ENCODE data around the gene GPRC5B. TPM values are rescaled to one million over a fixed set of nuclear protein-coding genes. Genes with fewer than 3 reads are reported as not detected.

The GPRC5B gene
- total and polyA plus RNA-seq, 9 donors: 24.3 to 99.9 (median 46.9) TPM

GRCh38 chr16:19907161-19907992 is 22.7 kb upstream of the GPRC5B start:
- Histone ChIP-seq H3K27ac (no peak overlapping the region), H3K9me3 (no peaks in the 10 kb centered on the region), H3K4me1 (ENCODE audit: insufficient read depth) (no peaks in the 10 kb centered on the region), H3K27me3 (no peaks in the 10 kb centered on the region), H3K4me3 (no peak overlapping the region), H3K36me3 (no peaks in the 10 kb centered on the region)
- 22 to 26% (median 22%) methylated on average over 24 of the region's 24 CpGs for WGBS, 3 donors
- TF ChIP-seq POLR2A (IDR thresholded peaks at IDR 0.05): no peak
- peak in 2 of 3 donors; percentile 44 to 49 for TF ChIP-seq CTCF (IDR thresholded peaks at IDR 0.05)
- TF ChIP-seq EP300 (IDR thresholded peaks at IDR 0.05): no peak
- intact Hi-C loops (cut with DNase I): loop anchor here in 2 of 4 donors (5.0 to 10.0 kb wide), 2 partner anchors 475 to 477 kb away; no protein-coding TSS in a partner anchor
- peak; percentile 22 to 61 (median 44) for DNase-seq

GRCh38 chr16:19901164-19901563 is 16.5 kb upstream of the GPRC5B start:
- Histone ChIP-seq H3K27ac (no peak overlapping the region), H3K36me3 (no peaks in the 10 kb centered on the region), H3K4me1 (ENCODE audit: insufficient read depth) (no peaks in the 10 kb centered on the region), H3K27me3 (no peaks in the 10 kb centered on the region), H3K4me3 (no peak overlapping the region), H3K9me3 (no peaks in the 10 kb centered on the region)
- TF ChIP-seq EP300 (IDR thresholded peaks at IDR 0.05) (no peak), CTCF (IDR thresholded peaks at IDR 0.05) (no peak), POLR2A (IDR thresholded peaks at IDR 0.05) (no peak)
- intact Hi-C loops (cut with DNase I): loop anchor here in 1 of 4 donors (10.0 kb wide), 1 partner anchor 484 kb away; no protein-coding TSS in a partner anchor
- no peak for DNase-seq
- 74 to 79% (median 76%) methylated on average over 7 of the region's 7 CpGs for WGBS, 3 donors

- Histone ChIP-seq H3K36me3 (no peaks in the 10 kb centered on the region), H3K27me3 (no peaks in the 10 kb centered on the region), H3K4me3 (no peak overlapping the region), H3K27ac (no peak overlapping the region), H3K9me3 (no peaks in the 10 kb centered on the region), H3K4me1 (ENCODE audit: insufficient read depth) (no peaks in the 10 kb centered on the region)
- no peak for TF ChIP-seq POLR2A (IDR thresholded peaks at IDR 0.05)
- no peak for TF ChIP-seq CTCF (IDR thresholded peaks at IDR 0.05)
- no peak for TF ChIP-seq EP300 (IDR thresholded peaks at IDR 0.05)
- no peak for DNase-seq
- 60% methylated on average over 5 of the region's 5 CpGs for WGBS, 3 donors
- intact Hi-C loops (cut with DNase I): no loop called here
Measured at GRCh38 chr16:19899605-19899955, 14.9 kb upstream of the GPRC5B start.

GRCh38 chr16:19898924-19899604 is 14.4 kb upstream of the GPRC5B start:
- peak in 2 of 5 donors; percentile 23 to 33 for DNase-seq
- no peaks in the 10 kb centered on the region for H3K9me3 ChIP-seq
- no peak overlapping the region for H3K4me3 ChIP-seq
- TF ChIP-seq POLR2A (IDR thresholded peaks at IDR 0.05): no peak
- TF ChIP-seq EP300 (IDR thresholded peaks at IDR 0.05): no peak
- TF ChIP-seq CTCF (IDR thresholded peaks at IDR 0.05): peak in 1 of 3 donors; percentile 27
- no peaks in the 10 kb centered on the region for H3K27me3 ChIP-seq
- WGBS, 3 donors: 8 to 12% (median 10%) methylated on average over 13 of the region's 13 CpGs
- H3K36me3 ChIP-seq: no peaks in the 10 kb centered on the region
- intact Hi-C loops (cut with DNase I): no loop called here
- no peaks in the 10 kb centered on the region for H3K4me1 ChIP-seq (ENCODE audit: insufficient read depth)
- H3K27ac ChIP-seq: no peak overlapping the region
